ENCODE measurements around the gene DSP. TPM values are rescaled to one million over a fixed set of nuclear protein-coding genes. Genes with fewer than 3 reads are reported as not detected.
A peak's percentile ranks its signal among the peaks of the same experiment; 100 is the strongest.

The DSP gene
- total and polyA plus RNA-seq, 2 of the 13 experiments (the other 11 are each of a cell fraction or from before 2014, with no cell fraction given), result 89.8 to 117 TPM

DNA sequence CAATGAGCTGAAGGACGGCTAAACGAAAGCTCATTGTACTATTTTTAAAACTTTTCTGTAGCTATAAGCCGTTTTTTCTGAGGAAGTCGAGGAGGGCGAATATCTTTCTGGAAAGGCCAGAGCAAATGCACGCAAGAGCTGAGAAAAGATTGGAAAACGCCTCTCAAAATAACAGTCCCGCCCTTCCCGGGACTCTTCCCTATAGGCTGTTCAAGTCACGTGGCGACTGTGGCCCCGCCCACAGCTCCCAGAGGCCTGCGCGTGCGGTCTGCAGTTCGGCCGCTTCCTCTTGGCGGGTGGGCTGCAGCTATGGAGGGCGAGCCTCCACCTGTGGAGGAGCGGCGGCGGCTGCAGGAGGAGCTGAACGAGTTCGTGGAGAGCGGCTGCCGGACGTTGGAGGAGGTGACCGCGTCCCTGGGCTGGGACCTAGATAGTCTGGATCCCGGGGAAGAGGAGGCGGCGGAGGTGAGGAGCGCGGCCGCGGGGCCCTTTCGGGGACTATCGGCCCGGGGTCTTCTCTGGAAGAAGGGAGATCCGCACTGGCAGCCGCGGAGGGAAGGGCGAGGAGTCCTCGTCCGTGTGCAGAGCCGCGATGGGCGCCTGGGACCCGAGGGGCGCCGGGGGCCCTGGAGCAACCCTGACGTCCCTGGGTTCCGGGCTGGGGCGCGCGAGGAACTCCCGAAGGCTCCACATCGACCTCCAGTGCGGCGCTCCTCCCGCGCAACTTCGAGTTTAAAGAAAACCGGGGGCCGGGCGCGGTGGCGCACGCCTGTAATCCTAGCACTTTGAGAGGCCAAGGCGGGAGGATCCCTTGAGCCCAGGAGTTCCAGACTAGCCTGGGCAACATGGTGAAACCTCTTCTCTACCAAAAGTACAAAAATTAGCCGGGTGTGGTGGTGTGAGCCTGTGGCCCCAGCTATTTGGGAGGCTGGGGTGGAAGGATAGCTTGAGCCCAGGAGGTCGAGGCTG, 48.8 kb downstream of the DSP start, which contains the start of gene SNRNP48 (continued):
- TF ChIP-seq ZNF552 (CRISPR knock-in tag; IDR thresholded peaks at IDR 0.05; ENCODE audit: borderline replicate concordance) (no peak), KLF6 (CRISPR knock-in tag; IDR thresholded peaks at IDR 0.05) (peak; percentile 84), ZNF761 (CRISPR knock-in tag; conservative IDR thresholded peaks at IDR 0.05) (peak; percentile 78), ZNF317 (CRISPR knock-in tag; IDR thresholded peaks at IDR 0.05) (peak; percentile 78), MATR3 (CRISPR knock-in tag; IDR thresholded peaks at IDR 0.05) (no peak), ZNF672 (CRISPR knock-in tag; IDR thresholded peaks at IDR 0.05) (peak; percentile 88; the same call in 1 of the 2 replicates), HHEX (CRISPR knock-in tag; IDR thresholded peaks at IDR 0.05) (no peak), ADNP (CRISPR knock-in tag; IDR thresholded peaks at IDR 0.05) (no peak), TCF7L2 (IDR thresholded peaks at IDR 0.05; ENCODE audit: low read depth, low read length) (no peak), FIP1L1 (IDR thresholded peaks at IDR 0.05; ENCODE audit: borderline replicate concordance, insufficient read depth, low read depth, low read length) (no peak), ZIK1 (CRISPR knock-in tag; IDR thresholded peaks at IDR 0.05; ENCODE audit: borderline replicate concordance, low read depth) (no peak), KDM6A (CRISPR knock-in tag; IDR thresholded peaks at IDR 0.05; ENCODE audit: low read depth) (no peak), ZFYVE20 (CRISPR knock-in tag; IDR thresholded peaks at IDR 0.05; ENCODE audit: borderline replicate concordance, low read depth) (no peak), CHCHD3 (CRISPR knock-in tag; IDR thresholded peaks at IDR 0.05) (no peak), ZSCAN21 (CRISPR knock-in tag; IDR thresholded peaks at IDR 0.05; ENCODE audit: borderline replicate concordance) (peak; percentile 66; the same call in 1 of the 2 replicates), NCOA5 (CRISPR knock-in tag; IDR thresholded peaks at IDR 0.05) (no peak)
- TF ChIP-seq, protein P1, sequence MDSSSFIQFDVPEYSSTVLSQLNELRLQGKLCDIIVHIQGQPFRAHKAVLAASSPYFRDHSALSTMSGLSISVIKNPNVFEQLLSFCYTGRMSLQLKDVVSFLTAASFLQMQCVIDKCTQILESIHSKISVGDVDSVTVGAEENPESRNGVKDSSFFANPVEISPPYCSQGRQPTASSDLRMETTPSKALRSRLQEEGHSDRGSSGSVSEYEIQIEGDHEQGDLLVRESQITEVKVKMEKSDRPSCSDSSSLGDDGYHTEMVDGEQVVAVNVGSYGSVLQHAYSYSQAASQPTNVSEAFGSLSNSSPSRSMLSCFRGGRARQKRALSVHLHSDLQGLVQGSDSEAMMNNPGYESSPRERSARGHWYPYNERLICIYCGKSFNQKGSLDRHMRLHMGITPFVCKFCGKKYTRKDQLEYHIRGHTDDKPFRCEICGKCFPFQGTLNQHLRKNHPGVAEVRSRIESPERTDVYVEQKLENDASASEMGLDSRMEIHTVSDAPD (CRISPR knock-in tag; IDR thresholded peaks at IDR 0.05), result 0 out of 2 replicates have a peak, but pooled peaks have one; percentile 46
- TF ChIP-seq, protein P2, sequence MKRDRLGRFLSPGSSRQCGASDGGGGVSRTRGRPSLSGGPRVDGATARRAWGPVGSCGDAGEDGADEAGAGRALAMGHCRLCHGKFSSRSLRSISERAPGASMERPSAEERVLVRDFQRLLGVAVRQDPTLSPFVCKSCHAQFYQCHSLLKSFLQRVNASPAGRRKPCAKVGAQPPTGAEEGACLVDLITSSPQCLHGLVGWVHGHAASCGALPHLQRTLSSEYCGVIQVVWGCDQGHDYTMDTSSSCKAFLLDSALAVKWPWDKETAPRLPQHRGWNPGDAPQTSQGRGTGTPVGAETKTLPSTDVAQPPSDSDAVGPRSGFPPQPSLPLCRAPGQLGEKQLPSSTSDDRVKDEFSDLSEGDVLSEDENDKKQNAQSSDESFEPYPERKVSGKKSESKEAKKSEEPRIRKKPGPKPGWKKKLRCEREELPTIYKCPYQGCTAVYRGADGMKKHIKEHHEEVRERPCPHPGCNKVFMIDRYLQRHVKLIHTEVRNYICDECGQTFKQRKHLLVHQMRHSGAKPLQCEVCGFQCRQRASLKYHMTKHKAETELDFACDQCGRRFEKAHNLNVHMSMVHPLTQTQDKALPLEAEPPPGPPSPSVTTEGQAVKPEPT (CRISPR knock-in tag; IDR thresholded peaks at IDR 0.05; ENCODE audit: low read depth), result 0 out of 2 replicates have a peak, but pooled peaks have one; percentile 15
- TF ChIP-seq, protein P3, sequence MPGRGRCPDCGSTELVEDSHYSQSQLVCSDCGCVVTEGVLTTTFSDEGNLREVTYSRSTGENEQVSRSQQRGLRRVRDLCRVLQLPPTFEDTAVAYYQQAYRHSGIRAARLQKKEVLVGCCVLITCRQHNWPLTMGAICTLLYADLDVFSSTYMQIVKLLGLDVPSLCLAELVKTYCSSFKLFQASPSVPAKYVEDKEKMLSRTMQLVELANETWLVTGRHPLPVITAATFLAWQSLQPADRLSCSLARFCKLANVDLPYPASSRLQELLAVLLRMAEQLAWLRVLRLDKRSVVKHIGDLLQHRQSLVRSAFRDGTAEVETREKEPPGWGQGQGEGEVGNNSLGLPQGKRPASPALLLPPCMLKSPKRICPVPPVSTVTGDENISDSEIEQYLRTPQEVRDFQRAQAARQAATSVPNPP (CRISPR knock-in tag; IDR thresholded peaks at IDR 0.05), result no peak
- TF ChIP-seq, protein P4, sequence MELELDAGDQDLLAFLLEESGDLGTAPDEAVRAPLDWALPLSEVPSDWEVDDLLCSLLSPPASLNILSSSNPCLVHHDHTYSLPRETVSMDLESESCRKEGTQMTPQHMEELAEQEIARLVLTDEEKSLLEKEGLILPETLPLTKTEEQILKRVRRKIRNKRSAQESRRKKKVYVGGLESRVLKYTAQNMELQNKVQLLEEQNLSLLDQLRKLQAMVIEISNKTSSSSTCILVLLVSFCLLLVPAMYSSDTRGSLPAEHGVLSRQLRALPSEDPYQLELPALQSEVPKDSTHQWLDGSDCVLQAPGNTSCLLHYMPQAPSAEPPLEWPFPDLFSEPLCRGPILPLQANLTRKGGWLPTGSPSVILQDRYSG (CRISPR knock-in tag; IDR thresholded peaks at IDR 0.05), result no peak; the same call in none of the 2 replicates
- TF ChIP-seq, protein P5, sequence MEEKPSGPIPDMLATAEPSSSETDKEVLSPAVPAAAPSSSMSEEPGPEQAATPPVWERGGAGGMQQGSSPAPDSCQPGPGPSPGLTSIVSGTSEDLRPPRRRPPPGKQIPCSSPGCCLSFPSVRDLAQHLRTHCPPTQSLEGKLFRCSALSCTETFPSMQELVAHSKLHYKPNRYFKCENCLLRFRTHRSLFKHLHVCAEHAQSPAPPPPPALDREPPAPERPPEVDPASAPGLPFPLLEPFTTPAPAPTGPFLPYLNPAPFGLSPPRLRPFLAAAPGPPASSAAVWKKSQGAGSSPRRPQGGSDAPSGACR (CRISPR knock-in tag; IDR thresholded peaks at IDR 0.05), result no peak
- TF ChIP-seq, protein P6, sequence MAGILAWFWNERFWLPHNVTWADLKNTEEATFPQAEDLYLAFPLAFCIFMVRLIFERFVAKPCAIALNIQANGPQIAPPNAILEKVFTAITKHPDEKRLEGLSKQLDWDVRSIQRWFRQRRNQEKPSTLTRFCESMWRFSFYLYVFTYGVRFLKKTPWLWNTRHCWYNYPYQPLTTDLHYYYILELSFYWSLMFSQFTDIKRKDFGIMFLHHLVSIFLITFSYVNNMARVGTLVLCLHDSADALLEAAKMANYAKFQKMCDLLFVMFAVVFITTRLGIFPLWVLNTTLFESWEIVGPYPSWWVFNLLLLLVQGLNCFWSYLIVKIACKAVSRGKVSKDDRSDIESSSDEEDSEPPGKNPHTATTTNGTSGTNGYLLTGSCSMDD (CRISPR knock-in tag; IDR thresholded peaks at IDR 0.05), result no peak
